K562 (cell line): Measurements from ENCODE around the gene ARL6IP1. TPM values are rescaled to one million over a fixed set of nuclear protein-coding genes. Genes with fewer than 3 reads are reported as not detected.

Experiments used
- ATAC-seq: fragments of 200-7000 bp; cut with Tn5 transposase; 3 replicates; pipeline ENCODE4 v1.9.1; 2020; ENCODE audit warnings: moderate library complexity
- BruUV-seq: library from RNA; stranded (reverse); fragments of 400-500 nt; replicated peaks from 2 replicates; lab custom pipeline; 2021; lab: Mats Ljungman, UMichigan
- CTCF ChIA-PET: fragments of 300-600 bp; formaldehyde crosslinking; extraction: SDS; loops from one replicate; lab custom pipeline; 2021; ENCODE audit warnings: low intra/inter-chr PET ratio; lab: Yijun Ruan, JAX
- POLR2A ChIA-PET: fragments of 300-600, 350-650 bp; sonication (Branson Sonifier 250); formaldehyde crosslinking; extraction: SDS; loops from one replicate; lab custom pipeline; 2021; ENCODE audit warnings: antibody characterized with exemption, inconsistent platforms; lab: Yijun Ruan, JAX
- DNase-seq, 4 experiments: peaks; one replicate each; pipeline versions ENCODE4 v3.0.0 to v3.0.0-alpha.2; 2011 to 2018; ENCODE audit warnings: low spot score in 3 of 4, mixed read lengths in 3 of 4; ENCODE audit errors: extremely low read depth in 1 of 4
- FAIRE-seq: peaks from 2 replicates; lab custom pipeline; 2011; peaks lifted over from hg19 to GRCh38; lab: Jason Lieb, UNC
- H2AFZ ChIP-seq: 2 replicates; pipeline ENCODE4 v1.6.0; 2011; ENCODE audit warnings: low read depth, low read length, control low read depth, inconsistent platforms
- H3K27ac ChIP-seq: fragments of 200-600 bp; 3 replicates; pipeline ENCODE4 v1.8.0; 2011; ENCODE audit warnings: low read depth, mild to moderate bottlenecking, control low read depth, inconsistent platforms, low read length, moderate library complexity, mixed read lengths; ENCODE audit errors: extremely low read depth
- H3K27me3 ChIP-seq, 2 experiments: fragments of 300-600 bp in 1 of 2; 2 replicates in 1 of 2; 3 replicates in 1 of 2; pipeline versions ENCODE4 v1.6.0 to v1.8.0; 2011; ENCODE audit warnings: inconsistent platforms in 2 of 2, low read length in 2 of 2, mild to moderate bottlenecking in 1 of 2, mixed read lengths in 1 of 2, moderate library complexity in 1 of 2; ENCODE audit not compliant: control insufficient read depth in 2 of 2, insufficient read depth in 2 of 2
- H3K36me3 ChIP-seq: fragments of 300-600 bp; 3 replicates; pipeline ENCODE4 v1.8.0; 2011; ENCODE audit warnings: mild to moderate bottlenecking, low read length, inconsistent platforms; ENCODE audit not compliant: control insufficient read depth, insufficient read depth
- H3K4me1 ChIP-seq, 2 experiments: fragments of 200-600 bp in 1 of 2; replicated peaks in 1 of 2; 2 replicates in 1 of 2; 3 replicates in 1 of 2; pipeline versions ENCODE4 v1.5.1 to v1.8.0; 2011; ENCODE audit warnings: inconsistent platforms in 2 of 2, low read length in 2 of 2, mild to moderate bottlenecking in 1 of 2, mixed read lengths in 1 of 2, moderate library complexity in 1 of 2; ENCODE audit not compliant: control insufficient read depth in 2 of 2, insufficient read depth in 2 of 2
- H3K4me2 ChIP-seq: 2 replicates; pipeline ENCODE4 v1.6.1; 2011; ENCODE audit warnings: low read length, control low read depth, inconsistent platforms, mixed read lengths; ENCODE audit not compliant: insufficient read depth
- H3K4me3 ChIP-seq: fragments of 200-600 bp; sonication (generic), shearing (Covaris generic); 2 replicates; pipeline ENCODE4 v1.5.1; 2016; ENCODE audit warnings: control low read depth, inconsistent platforms
- H3K79me2 ChIP-seq: fragments of 200-600 bp; 3 replicates; pipeline ENCODE4 v1.8.0; 2011; ENCODE audit warnings: low read length, inconsistent platforms; ENCODE audit not compliant: control insufficient read depth, insufficient read depth
- H3K9ac ChIP-seq, 2 experiments: 2 replicates each; pipeline versions ENCODE4 v1.6.0 to v1.6.1; 2011; ENCODE audit warnings: low read depth in 2 of 2, low read length in 2 of 2, control low read depth in 1 of 2, inconsistent platforms in 1 of 2, mild to moderate bottlenecking in 1 of 2, mixed read lengths in 1 of 2; ENCODE audit not compliant: insufficient read depth in 1 of 2
- H3K9me1 ChIP-seq: one replicate; pipeline ENCODE4 v1.6.0; 2011; ENCODE audit warnings: inconsistent platforms, mild to moderate bottlenecking, low read length, moderate library complexity; ENCODE audit not compliant: control insufficient read depth, insufficient read depth
- H3K9me3 ChIP-seq: replicated peaks from 2 replicates; pipeline ENCODE4 v1.5.1; 2011; ENCODE audit warnings: low read depth, low read length, inconsistent platforms; ENCODE audit not compliant: control insufficient read depth, insufficient read depth
- H4K20me1 ChIP-seq: replicated peaks from 2 replicates; pipeline ENCODE4 v1.6.1; 2011; ENCODE audit warnings: low read length, inconsistent platforms, mixed read lengths; ENCODE audit not compliant: control insufficient read depth, insufficient read depth
- BRD4 ChIP-seq: fragments of 200-600 bp; sonication (generic); IDR thresholded peaks from 2 replicates; pipeline ENCODE4 v1.6.1; 2017; ENCODE audit warnings: inconsistent platforms
- FOXP4 ChIP-seq: sonication (generic); formaldehyde crosslinking; IDR thresholded peaks from 2 replicates; pipeline ENCODE4 v1.8.0; 2022; ENCODE audit warnings: mild to moderate bottlenecking, missing genetic modification reagents, borderline replicate concordance
- HOMEZ ChIP-seq: fragments of 250-450 bp; sonication (Bioruptor Pico); IDR thresholded peaks from 2 replicates; pipeline ENCODE4 v1.4.0; 2020; ENCODE audit warnings: mild to moderate bottlenecking, moderate library complexity
- MGA ChIP-seq: fragments of 450-650 bp; IDR thresholded peaks from 2 replicates; pipeline ENCODE4 v1.6.1; 2016; ENCODE audit warnings: mild to moderate bottlenecking, moderate library complexity
- OTX1 ChIP-seq: fragments of 450-650 bp; formaldehyde crosslinking; IDR thresholded peaks from 2 replicates; pipeline ENCODE4 v1.4.0; 2022; ENCODE audit warnings: mild to moderate bottlenecking
- STAT5B ChIP-seq: fragments of 250-450 bp; sonication (Bioruptor Pico); IDR thresholded peaks from 2 replicates; pipeline ENCODE4 v1.8.0; 2021; ENCODE audit warnings: mild to moderate bottlenecking, inconsistent platforms
- ZBTB1 ChIP-seq: sonication (generic); formaldehyde crosslinking; IDR thresholded peaks from 2 replicates; pipeline ENCODE4 v1.8.1; 2023; ENCODE audit warnings: missing genetic modification reagents, low read depth, mild to moderate bottlenecking, borderline replicate concordance
- WGBS: fragments of 100-300 bp; shearing (Covaris generic); methylation state at CpG from one replicate; pipeline ENCODE4 v1.1.6; 2016; ENCODE audit warnings: low coverage, mixed read lengths; ENCODE audit not compliant: insufficient coverage; ENCODE audit errors: missing lambda C conversion rate; 5-methylcytosine and 5-hydroxymethylcytosine counted together
- in situ Hi-C: fragments of 300-500 bp; cut with MboI; formaldehyde crosslinking; loops from 4 replicates; pipeline ENCODE4 v1.15.0; 2018; ENCODE audit warnings: inconsistent platforms, mixed read lengths
- intact Hi-C: fragments of 100-400 bp; cut with micrococcal nuclease; formaldehyde crosslinking; loops from 2 replicates; pipeline ENCODE4 v1.14.2; 2022
- polyA plus RNA-seq, 8 experiments: library from polyadenylated mRNA; depleted of rRNA in 4 of 8; stranded (reverse) in 5 of 8; unstranded in 3 of 8; fragments of >200 nt; fragmentation: Nextera tagmentation in 2 of 8; fragmentation: Illumina TruSeq in 1 of 8; extraction: Ambion mirVana in 2 of 8; extraction: Trizol in 1 of 8; gene quantifications; 2 replicates each; pipeline versions ENCODE4 v1.2.1 to v1.2.3, GENCODE V29; 2011 to 2014; ENCODE audit warnings: inconsistent platforms in 1 of 8, missing spikeins in 1 of 8
- total RNA-seq, 7 experiments: library from RNA; depleted of rRNA in 6 of 7; stranded (reverse); fragments of >200 nt in 6 of 7; fragmentation: Illumina TruSeq in 2 of 7; extraction: Trizol in 2 of 7; gene quantifications; 2 replicates each; pipeline versions ENCODE4 v1.2.1 to v1.2.3, GENCODE V29; 2011 to 2021; ENCODE audit warnings: low replicate concordance in 1 of 7

ARL6IP1 gene
- total and polyA plus RNA-seq, 9 of the 15 experiments (the other 6 are each of a cell fraction or from before 2014, with no cell fraction given): 102 to 391 (median 162) TPM

GRCh38 chr16:18797746-18798145 lies 3.6 kb downstream of the ARL6IP1 start:
- peaks cover 72% of the 10 kb centered on the region for H3K36me3 ChIP-seq
- WGBS: 93% methylated on average over 4 of the region's 4 CpGs
- no peak overlapping the region for H3K4me2 ChIP-seq
- TF ChIP-seq OTX1 (CRISPR knock-in tag): no peak
- TF ChIP-seq ZBTB1 (CRISPR knock-in tag): no peak
- TF ChIP-seq MGA: no peak
- TF ChIP-seq HOMEZ: no peak
- no peak for TF ChIP-seq STAT5B (CRISPR knock-in tag)
- TF ChIP-seq FOXP4 (CRISPR knock-in tag): no peak
- no peak for TF ChIP-seq BRD4

More at GRCh38 chr16:18797746-18798145, 3.6 kb downstream of the ARL6IP1 start:
- Histone ChIP-seq H3K27me3 (no peaks in the 10 kb centered on the region), H3K79me2 (peaks cover 54% of the 10 kb centered on the region), H3K9ac (no peak overlapping the region), H3K4me1 (peaks cover 9 to 18% of the 10 kb centered on the region in 2 experiments; a peak in 4 of 5 replicates), H4K20me1 (peaks cover 18% of the 10 kb centered on the region; the same call in 1 of the 2 replicates), H3K9me1 (no peaks in the 10 kb centered on the region), H3K4me3 (no peak overlapping the region), H2AFZ (no peak overlapping the region), H3K27ac (no peak overlapping the region), H3K9me3 (no peaks in the 10 kb centered on the region)
- FAIRE-seq (no peak), DNase-seq (no peak), ATAC-seq (no peak)
- POLR2A ChIA-PET: interaction anchor here (10.2 kb wide), 1 partner anchor 10 kb away, joined by 342 read pairs; the partner anchor contains the start of gene RPS15A
- intact Hi-C loops (no loop called here), in situ Hi-C loops (no loop called here)
- CTCF ChIA-PET: no interaction called here
- BruUV-seq: no TSS peak
